Measurements from ENCODE around the gene TSHZ3.

Gene TSHZ3

DNA sequence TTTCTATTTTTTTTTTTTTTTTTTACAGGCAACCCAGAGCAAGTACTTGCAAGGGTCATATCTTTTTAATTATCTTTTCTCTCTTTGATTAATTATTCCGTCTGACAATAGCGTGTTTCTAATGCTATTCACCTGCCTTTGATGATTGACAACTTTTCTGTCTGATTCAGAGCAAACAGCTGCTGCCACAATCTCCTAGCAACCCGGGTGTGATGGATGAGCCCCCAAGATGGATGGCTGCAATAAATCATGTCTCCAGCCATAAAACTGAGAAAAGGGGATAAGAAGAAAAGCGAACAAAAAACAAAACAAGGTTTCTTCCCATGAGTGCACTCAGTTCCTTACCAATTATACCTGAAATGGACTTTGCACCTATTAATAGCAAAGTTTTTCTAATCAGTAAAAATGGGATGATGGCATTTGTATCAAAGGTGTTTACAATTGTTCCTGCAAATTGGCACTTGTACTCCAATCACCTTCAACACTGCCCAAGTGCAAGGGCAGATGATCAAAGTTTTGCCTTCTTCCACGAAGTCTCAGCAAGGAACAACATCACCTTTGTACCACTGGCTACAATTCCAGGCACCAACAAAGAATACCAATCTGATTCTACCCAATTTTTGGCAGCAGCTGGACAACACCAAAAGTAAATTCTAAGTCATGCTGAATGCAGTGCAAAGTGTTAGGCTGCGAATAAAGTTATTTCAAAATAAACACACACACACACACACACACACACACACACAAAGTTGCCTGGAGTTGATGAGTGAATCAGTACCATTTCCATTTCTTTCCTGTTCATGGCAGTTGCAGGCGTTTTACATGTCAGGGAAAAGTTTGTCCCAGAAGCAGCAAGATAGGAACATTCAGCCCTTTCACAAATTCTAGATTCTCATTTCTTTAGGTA lies 12.0 kb downstream of the TSHZ3 start:
- no peak for DNase-seq

DNA sequence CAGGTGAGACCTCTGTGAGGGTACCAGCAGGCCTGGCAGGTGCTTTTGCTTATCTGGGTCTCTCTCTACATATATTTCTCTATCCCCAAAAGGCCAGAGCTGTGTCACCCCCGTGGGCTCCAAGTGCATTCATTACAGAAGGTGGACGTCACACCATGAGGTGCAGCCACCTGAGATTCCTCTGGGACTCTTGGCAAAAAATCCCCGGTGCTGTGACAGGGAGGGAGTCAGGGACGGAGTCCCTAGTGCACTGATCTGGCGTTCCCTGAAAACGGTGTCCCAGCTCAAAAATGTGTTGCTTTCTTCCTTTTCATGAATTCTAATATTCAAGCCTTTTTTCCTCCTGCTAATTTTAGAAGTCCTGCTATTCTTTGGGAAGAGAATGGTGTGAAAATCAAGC lies 13.5 kb downstream of the TSHZ3 start:
- DNase-seq = no peak

DNA sequence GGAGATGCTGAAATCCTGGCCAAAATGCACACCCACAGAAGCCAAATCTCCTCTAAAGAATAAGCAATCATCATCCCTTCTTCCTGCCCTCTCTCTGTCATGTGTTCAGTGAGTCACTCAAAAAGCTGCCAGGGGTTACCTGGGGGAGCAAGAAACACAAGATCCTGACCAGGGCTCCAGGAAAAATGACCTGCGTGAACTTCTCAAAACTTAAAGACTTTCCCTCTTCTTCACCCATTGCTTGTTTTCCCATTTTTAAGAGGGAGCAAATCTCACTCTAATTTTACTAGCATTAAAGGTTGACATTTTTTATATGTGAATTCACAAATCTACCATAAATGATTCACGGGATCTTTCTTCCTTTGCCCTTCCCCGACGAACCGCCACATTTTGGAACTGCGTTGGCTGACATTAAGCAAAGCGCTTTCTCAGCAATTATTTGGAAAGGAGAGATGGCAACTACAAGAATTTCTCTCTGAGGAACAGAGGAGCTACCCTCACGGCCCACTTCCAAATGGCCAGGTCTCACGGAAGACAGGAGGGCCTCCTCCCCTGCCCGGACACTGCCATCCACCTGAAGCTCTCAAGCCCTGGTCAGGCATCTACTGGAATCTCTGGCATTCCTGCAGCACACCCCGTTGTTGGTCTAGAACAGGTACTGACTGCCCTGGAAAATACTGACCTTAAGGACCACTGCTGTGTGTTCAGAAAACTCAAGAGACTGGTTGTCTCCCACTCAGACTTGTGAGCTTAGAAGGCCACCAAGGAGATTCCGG lies 14.2 kb downstream of the TSHZ3 start:
- no peak for DNase-seq

DNA sequence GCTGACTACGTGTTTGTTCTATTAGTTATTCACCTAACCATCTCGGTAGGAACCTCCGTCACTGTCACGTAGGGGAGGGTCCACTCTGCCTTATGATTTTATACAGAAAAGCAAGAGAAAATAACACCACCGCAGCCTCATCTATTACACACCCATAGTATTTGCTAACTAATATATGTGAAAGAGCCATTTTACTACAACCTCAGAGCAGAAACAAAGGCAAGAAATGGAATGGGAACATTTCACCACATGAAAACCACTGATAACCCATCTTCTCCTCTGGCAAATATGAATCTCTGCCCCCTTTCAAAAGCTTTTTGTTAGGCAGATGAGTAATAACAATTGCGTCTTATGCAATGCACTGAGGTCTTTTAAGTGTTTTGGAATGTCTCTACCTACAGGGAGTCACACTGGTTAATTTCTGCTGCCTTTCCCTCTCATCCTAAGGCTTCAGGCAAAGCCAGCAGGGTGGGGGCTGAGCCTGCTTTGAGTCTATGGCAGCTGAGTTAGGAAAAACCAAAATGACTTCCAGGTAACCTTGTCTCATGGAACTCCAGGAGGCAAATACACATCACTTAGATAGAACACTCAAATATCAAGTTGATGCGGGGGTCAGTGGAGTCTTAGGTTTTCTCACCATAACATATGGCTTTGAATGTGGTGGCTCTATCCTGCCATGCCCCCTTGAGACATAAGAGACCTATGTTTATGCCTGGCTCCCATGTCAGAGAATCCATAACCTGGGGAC lies 15.0 kb downstream of the TSHZ3 start:
- DNase-seq = no peak

DNA sequence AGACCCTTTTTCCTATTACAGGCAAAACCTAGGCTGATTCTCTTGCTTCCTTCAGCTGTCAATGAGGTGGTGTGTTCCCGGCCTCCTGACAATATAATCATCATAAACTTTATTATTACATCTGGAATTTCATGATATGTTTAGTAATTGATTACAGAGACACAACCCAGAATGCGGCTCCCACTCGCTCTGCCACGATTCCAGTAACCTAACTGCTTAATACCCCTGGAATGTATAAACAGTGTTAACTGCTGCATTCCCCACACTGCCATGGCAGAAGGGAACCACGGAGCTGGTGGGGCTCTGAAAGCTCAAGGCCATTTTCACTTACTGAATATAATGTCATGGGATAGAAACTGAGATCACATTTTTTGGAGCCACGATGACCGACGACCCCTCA lies 17.1 kb downstream of the TSHZ3 start:
- DNase-seq = no peak

DNA sequence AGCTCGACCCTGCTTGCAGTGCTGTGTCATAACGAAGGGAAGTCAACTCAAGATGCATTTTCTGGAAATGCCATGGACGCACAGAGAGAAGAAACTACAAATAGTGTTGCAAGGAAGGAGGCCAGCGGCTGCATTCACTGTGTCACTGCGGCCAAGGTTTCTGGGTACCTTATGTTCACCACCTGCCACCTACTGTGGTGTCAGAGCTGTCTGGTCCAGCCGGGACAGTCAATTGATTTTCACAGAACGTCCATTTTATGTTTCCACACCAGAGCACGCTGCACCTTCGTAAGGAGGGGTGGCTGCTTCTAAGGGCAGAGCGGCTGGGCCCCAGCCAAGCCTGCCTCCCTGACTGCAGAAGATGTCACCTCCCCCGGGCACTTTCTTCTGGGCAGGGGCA lies 17.7 kb downstream of the TSHZ3 start:
- no peak for DNase-seq

DNA sequence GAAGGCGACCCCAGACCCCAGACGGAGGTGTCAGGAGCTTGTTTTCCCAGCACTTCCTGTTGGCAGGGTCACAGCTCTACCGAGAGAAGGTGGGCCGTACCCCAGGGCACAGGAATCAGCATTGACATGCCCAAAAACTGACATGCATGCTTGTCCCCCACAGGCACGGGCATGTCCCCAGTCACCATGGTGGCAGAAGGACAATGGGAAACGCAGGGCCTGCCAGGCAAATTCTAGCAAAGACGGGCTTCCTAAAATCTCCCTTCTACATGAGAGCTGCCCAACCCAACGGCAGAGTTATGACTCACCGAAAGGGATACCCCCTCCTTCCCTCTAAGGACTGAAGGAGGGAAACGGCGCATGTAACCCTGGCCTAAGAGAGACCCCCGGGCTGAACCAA lies 18.5 kb downstream of the TSHZ3 start:
- DNase-seq = no peak

DNA sequence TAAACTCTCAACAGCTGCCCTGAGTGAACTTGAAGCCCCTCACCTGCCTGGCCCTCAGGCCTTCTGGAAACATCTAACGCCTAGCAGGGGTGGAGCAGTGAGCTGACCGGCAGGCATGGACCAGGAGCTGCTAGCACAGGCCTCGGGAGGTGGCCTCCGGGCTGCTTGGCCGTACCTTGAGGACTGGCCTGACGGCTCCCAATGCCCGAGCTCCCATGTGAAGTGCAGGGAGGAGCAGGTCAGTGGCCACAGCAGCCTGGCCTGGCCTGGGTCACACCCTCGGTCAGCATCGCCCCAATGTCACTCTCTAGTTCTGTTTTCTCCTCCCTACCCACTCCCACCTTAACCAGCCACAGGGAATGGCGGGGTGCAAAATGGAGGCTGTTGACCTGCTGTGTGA lies 19.0 kb downstream of the TSHZ3 start:
- DNase-seq = no peak

DNA sequence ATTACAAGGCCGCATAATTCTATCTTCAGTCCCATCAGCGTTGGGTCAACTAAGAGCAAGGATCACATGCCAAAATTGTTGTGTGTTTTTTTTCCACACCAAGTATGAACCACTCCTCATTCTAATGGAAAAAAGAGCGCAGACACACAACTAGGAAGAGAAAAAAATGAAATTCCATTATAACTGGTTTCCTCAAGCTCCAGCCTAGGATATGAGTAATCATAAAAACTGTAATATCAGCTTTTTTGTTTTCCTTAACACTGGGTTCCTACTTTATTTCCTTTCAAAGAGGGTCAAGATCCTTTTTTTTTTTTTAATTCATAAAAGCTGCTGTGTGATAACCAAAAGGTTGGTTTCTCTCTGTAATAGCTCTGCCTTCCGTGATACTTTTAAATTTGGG lies 19.4 kb downstream of the TSHZ3 start:
- DNase-seq = no peak

DNA sequence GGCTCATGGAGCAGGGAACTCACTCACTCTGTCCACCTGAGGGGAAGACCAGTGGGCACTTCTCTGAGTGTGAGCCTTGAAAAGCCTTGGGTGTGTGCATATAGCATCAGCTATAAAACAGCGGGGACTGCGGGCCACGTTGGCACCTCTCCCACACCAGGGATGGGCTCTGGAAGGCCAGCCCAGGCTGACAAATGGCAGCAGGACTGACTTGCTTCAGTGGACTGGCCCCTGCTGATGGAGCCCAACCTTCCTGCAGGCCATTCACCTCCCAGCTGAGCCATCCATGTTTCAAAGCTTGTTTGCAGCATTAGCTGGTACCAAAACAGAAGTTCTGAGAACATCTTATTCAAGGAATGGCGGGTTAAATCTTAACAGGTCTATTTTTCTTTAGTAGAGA lies 21.0 kb downstream of the TSHZ3 start:
- no peak for DNase-seq

DNA sequence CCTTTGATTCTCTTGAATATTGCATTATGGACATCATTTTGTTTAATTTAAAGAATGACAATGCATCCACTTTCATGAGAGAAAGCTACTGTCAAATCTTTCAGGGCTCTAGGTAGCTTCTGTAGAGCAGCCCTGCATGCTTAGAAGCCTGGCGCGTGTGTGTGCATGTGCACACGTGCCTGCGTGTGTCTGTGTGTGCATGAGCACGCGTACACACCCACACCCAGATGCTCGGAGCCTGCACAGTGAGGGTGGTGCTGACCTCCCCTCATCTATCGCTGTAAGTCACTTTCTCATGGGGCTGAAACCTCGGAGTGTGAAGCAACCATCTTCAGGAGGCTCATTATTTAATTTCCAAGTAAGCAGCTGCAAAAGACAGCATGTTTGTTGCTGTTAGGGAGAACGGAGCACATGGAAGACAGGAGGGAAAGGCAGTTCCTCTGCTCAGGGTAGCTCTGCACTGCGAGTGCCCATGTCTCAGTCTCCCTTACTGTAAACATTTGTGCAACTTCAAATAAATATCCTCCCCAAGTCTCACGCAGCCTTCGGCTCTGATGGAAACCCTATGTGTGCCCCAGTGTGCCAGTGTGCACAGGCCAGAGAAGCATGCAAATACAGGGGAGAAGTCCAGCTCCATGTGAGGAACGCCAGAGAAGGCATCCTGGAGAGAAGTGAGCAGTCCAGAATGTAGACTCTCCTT lies 22.8 kb downstream of the TSHZ3 start:
- no peak for DNase-seq

DNA sequence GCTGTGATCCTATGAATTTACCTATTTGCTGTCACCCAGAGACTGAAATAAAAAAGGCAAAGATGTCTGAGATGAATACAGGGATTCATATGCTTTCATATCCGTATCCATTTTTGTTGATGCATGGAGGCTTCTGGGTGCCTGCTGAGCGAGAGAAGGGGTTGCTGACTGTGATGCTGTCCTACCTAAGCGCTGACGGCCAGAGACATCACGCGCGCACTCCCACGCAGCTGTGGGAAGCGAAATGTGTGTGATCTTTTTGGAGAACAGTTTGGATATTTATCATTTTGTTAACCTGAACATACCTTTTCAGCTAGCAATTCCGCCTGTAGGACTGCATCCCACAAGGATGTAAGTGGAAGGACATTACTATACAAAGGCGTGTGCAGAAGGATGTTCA lies 23.9 kb downstream of the TSHZ3 start:
- DNase-seq = no peak

DNA sequence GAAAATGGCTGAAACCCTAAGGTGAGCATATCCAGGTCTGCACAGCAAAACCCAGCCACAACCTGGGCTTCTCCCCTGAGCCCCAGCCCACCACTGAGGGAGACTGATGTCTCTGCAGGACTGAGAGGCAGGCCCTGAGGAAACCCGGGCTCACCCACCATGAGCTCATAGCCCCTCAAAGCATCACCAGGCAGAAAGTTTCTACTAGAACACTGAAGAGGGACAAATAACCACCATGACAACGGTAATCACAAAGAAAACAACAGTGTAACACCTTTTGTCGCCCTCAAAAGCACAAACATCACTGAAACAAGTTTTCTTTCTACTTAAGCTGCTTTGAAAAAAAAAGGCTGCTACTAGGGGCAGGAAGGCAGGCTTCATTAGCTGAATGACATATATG lies 29.8 kb downstream of the TSHZ3 start:
- DNase-seq = no peak

DNA sequence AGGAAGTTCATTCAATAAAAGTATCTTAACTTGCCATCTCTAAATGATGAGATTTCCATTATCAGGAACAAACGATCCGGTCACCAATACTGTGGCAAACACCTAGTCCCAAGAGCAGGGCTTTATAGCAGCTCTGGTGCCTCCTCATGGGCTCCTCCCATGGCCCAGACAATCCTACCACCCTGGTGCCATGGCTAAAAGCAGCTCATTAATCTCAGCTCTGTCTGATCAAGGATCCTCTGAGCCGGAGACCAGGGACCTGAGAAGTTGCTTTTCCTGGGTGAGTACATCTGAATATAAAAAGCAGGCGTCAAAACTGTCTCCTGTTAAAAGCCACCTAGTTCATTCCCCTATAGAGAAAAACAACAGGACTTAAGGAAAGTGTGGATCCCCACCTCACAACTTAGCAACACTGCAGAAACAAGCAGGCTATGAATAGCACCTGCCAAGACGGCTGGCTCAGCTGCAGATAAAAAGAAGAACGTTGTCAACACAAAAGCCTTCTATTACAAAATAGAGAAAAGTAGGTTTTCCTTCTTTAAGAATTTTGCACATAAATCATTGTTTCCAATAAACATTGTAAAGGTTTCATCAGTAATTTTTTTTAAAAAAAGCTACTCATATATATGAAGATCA lies 30.3 kb downstream of the TSHZ3 start:
- no peak for DNase-seq

DNA sequence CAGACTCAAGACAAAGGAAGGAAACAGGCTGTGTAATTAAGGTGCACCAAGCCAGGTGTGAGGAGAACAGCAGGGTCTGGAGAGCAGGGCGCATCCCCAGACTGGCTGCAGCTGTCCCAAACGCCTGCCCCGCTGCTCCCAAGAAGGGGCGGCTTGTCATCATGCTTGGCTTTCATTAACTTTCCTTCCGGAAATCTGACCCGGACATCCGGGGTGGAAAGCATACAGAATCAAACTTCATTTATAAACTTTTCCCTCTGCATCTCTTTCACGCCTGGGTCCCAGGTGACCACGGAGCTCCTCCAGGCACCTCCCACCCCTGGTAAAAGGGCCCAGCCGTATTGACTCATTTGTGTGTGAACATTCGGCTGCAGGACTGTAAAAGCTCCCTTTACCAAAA lies 31.7 kb downstream of the TSHZ3 start:
- no peak for DNase-seq

DNA sequence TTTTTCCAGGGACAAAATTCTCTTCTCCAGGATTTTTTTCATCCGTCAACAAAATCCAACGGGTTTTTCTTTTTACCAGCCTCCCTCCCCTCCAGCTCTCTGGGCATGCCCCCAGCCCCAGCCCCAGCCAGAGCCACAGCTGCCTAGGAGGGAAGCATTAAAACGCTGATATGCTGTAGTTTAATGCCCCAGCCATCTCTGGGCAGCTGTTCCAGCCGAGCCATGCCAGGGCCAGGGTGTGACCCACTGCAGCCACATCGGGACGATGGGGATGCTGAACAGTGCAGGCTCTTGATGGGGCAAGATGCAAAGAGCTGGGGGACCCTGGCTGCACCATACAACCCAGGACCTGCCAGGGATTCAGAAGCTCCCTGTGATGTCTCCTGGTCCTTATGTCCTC lies 32.1 kb downstream of the TSHZ3 start:
- no peak for DNase-seq

DNA sequence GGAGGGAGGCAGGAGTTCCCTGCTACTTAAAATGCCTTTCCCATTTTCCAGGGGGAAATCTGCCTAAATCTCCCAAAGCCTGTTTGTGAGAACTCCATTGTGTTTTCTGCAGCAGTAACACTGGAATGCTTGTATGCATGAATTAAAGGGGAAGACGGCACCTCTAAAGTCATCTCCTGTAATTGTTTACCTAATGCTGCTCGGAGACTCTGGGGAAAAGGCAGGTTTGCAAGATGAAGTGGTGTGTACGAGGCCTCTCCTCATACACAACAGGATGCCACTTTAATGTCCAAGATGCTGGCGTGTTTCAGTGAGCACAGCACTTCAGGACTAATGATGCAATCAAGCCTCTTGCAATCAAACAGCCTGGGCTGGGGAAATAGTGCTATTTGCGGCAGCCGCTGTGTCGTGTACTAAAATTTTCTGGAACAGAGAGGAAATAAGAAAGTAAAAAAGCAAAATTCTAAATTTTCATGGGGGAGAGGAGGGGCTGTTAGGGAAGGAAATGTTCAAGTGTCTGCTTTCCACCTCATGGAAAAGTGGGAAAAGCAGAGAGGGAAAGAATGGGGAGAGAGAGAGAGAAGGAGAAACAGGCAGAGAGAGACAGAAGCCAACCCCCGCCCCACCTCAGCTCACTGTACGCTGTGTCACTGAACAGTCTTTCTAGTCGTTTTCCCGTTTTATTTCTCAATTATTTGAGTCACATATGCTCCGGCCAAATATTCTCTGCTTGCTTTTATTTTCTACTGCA lies 32.9 kb downstream of the TSHZ3 start:
- DNase-seq = no peak

DNA sequence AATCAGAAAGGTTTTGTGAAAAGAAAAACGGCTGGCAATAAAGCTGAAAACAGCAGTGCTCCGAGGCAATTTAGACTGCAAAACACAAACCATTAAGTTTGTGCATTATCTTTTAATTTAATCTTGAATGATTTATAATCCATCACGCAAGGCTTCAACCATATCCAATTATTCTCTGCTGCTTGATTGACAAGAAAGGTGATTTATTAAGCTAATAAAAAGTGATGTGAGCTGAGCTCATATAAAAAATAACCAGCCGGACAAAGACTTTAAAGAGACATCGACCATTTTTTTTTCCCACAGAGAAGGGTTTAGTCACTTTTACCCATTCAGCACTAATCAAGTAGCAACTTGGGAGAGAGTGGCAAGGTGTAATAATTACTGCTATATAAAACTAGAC lies 33.6 kb downstream of the TSHZ3 start:
- DNase-seq = no peak

DNA sequence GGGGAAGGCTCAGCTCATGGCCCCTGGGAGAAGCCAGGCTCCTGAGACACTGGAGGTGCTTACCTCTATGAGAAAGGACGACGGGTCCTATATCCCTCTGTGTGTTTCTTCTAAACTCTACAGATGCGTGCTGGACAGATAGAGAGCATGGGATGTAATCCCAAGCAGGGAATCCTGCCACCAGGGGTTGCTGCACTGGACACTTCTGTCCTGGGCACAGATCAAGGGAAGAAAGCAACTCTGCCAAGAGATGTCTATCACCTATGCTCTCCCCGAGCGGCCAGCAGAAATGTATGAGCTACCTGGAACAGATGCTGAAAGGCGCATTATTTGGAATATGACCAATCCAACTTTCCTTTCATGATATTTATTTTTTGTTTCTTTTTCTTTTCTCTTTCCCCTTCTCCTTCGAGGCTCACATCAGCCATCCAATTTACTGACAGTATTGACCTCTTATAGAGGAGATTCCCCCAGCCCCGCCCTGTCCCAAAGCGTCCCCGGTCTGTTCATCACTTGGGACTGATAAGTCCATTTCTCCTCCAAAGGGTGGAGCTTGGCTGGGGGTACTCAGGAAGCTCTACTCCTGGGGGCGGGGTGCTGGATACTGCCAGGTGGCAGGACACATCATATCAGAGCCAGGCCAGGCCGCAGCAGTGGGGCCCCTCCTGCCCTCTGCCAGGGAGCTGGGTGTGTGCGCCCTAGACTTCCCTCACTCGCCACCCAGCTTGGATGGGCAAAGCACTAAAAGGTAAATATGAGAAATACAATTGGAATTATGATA lies 34.2 kb downstream of the TSHZ3 start:
- no peak for DNase-seq

DNA sequence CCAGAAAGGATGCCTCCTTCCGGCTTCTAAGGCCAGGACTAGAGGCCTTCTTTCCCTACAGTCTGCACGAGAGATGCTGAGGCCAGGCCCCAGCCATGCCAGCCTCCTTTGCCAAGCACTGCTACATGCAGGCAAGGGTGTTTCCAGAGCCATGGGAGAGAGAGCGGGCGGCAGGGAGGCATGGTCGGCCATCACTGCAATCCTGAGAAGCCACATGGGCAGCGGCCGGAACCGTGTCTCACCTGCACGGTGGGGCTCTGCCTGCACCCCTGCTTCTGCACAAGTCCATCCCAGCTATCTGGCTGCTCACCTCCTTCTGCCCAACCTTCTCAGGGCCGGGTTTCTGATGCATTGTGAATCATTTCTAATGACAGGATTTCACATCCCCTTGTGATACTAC lies 35.1 kb downstream of the TSHZ3 start:
- no peak for DNase-seq
